Measurements from ENCODE around the gene PRKG2. TPM values are rescaled to one million over a fixed set of nuclear protein-coding genes. Genes with fewer than 3 reads are reported as not detected.

The PRKG2 gene
- total RNA-seq, 1 donor: 0.72 TPM

DNA sequence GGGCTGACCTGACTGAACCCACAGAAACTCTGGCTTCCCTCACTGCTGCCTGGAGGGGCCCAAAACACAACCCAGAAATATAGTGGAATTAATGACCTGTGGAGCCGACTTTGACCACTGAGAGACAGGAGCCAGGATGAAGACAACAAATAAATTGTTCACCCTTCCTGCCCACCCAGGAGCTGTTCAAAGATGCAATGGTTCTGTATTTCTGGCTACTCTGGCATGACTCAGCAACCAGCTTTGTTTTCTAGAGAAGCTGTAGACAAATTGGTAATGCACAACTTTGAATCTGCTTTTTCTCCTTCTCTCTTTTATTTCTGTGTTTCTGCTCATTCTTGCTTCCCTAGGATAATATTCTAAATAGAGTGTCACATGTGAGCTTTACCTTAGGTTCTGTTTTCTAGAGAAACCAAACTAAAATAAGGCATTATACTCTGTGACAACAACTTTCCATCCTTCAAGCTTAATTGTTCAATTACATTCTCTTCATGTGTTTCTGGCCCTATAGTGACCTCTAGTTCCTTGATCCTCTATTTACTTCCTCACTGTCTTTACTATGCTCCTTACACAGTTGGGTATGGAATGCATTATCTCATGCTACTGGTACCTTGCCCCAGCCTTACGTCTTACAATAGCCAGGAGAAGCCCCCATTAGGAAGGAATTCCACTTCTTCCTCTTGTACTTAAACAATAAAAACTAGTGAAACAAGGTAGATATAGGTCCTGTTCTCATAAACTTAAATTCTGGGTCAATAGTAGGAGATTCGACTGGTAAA is 6.5 kb upstream of the PRKG2 start:
- no peak for DNase-seq (ENCODE audit: insufficient read length, low spot score, missing footprints)
- TF ChIP-seq, protein P1, sequence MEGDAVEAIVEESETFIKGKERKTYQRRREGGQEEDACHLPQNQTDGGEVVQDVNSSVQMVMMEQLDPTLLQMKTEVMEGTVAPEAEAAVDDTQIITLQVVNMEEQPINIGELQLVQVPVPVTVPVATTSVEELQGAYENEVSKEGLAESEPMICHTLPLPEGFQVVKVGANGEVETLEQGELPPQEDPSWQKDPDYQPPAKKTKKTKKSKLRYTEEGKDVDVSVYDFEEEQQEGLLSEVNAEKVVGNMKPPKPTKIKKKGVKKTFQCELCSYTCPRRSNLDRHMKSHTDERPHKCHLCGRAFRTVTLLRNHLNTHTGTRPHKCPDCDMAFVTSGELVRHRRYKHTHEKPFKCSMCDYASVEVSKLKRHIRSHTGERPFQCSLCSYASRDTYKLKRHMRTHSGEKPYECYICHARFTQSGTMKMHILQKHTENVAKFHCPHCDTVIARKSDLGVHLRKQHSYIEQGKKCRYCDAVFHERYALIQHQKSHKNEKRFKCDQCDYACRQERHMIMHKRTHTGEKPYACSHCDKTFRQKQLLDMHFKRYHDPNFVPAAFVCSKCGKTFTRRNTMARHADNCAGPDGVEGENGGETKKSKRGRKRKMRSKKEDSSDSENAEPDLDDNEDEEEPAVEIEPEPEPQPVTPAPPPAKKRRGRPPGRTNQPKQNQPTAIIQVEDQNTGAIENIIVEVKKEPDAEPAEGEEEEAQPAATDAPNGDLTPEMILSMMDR (IDR thresholded peaks at IDR 0.05; ENCODE audit: extremely low read depth, low read depth, low read length): no peak

DNA sequence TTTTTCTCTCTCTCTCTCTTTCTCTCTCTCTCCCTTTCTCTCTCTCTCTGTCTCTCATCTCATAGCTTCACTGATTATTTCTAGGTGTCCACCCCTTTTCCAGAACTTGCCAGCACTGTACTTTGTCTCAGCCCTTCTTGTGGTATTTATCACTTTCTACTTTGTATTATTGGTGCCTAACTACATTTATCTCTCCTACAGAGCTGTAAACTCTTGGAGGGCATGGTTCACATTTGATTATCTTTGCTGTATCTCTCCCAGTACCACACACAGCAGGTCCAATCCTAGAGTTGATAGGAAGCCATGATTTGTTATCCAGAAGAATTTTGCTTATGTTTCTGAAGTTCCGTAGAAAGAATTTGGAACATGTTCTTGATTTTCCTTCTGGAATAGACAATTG is 5.2 kb upstream of the PRKG2 start:
- TF ChIP-seq, protein P1 (IDR thresholded peaks at IDR 0.05; ENCODE audit: extremely low read depth, low read depth, low read length): no peak
- no peak for DNase-seq (ENCODE audit: insufficient read length, low spot score, missing footprints)
- no peaks in the 10 kb centered on the region for H3K4me1 ChIP-seq (ENCODE audit: insufficient read depth, low read length)
- H3K36me3 ChIP-seq (ENCODE audit: insufficient read depth, low read length): no peaks in the 10 kb centered on the region
- no peaks in the 10 kb centered on the region for H3K79me2 ChIP-seq (ENCODE audit: insufficient read depth, low read length)
- H3K4me2 ChIP-seq (ENCODE audit: insufficient read depth, low read length): no peak overlapping the region
- H3K27me3 ChIP-seq (ENCODE audit: insufficient read depth, low read length): peaks cover 5% of the 10 kb centered on the region
- no peak overlapping the region for H2AFZ ChIP-seq (ENCODE audit: low read length)
- H3K4me3 ChIP-seq (ENCODE audit: insufficient read depth, low read length): no peak overlapping the region
- no peak overlapping the region for H3K27ac ChIP-seq (ENCODE audit: low read depth, low read length)
- H3K9me3 ChIP-seq (ENCODE audit: low read depth, low read length): no peaks in the 10 kb centered on the region
- no peaks in the 10 kb centered on the region for H4K20me1 ChIP-seq (ENCODE audit: insufficient read depth, low read length)

More for the DNA sequence above, 6.5 kb upstream of the PRKG2 start:
- Histone ChIP-seq H4K20me1 (ENCODE audit: insufficient read depth, low read length) (no peaks in the 10 kb centered on the region), H3K9me3 (ENCODE audit: low read depth, low read length) (no peaks in the 10 kb centered on the region), H2AFZ (ENCODE audit: low read length) (no peak overlapping the region), H3K79me2 (ENCODE audit: insufficient read depth, low read length) (no peaks in the 10 kb centered on the region), H3K4me3 (ENCODE audit: insufficient read depth, low read length) (no peak overlapping the region), H3K4me2 (ENCODE audit: insufficient read depth, low read length) (no peak overlapping the region), H3K36me3 (ENCODE audit: insufficient read depth, low read length) (no peaks in the 10 kb centered on the region), H3K4me1 (ENCODE audit: insufficient read depth, low read length) (no peaks in the 10 kb centered on the region), H3K27me3 (ENCODE audit: insufficient read depth, low read length) (no peaks in the 10 kb centered on the region), H3K27ac (ENCODE audit: low read depth, low read length) (no peak overlapping the region)

DNA sequence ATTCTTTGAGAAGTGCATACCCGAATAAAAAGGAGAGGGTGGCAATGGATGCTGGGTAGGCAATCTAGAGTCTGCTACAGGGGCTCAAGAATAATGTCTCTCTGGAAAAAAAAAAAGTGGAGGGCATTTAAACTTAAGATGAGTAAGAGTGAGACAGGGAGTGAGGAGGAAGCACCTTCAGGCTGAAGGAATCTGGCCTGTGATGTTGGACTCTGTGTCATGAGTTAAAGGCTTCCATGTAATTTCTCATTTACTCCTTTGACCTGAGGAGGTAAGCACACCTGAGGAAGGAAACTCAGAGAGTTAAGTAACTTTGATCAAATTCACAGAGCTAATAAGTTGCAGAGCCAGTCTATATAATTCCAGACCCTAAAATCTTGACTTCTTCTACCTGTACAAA is 3.2 kb upstream of the PRKG2 start:
- H3K4me3 ChIP-seq (ENCODE audit: insufficient read depth, low read length): no peak overlapping the region
- H3K4me1 ChIP-seq (ENCODE audit: insufficient read depth, low read length): no peaks in the 10 kb centered on the region
- H3K27ac ChIP-seq (ENCODE audit: low read depth, low read length): no peak overlapping the region
- TF ChIP-seq, protein P1 (IDR thresholded peaks at IDR 0.05; ENCODE audit: extremely low read depth, low read depth, low read length): no peak
- no peaks in the 10 kb centered on the region for H3K36me3 ChIP-seq (ENCODE audit: insufficient read depth, low read length)
- no peak overlapping the region for H2AFZ ChIP-seq (ENCODE audit: low read length)
- H3K27me3 ChIP-seq (ENCODE audit: insufficient read depth, low read length): peaks cover 23% of the 10 kb centered on the region
- H3K9me3 ChIP-seq (ENCODE audit: low read depth, low read length): no peaks in the 10 kb centered on the region
- no peak for DNase-seq (ENCODE audit: insufficient read length, low spot score, missing footprints)
- no peak overlapping the region for H3K4me2 ChIP-seq (ENCODE audit: insufficient read depth, low read length)
- no peaks in the 10 kb centered on the region for H4K20me1 ChIP-seq (ENCODE audit: insufficient read depth, low read length)
- H3K79me2 ChIP-seq (ENCODE audit: insufficient read depth, low read length): no peaks in the 10 kb centered on the region

DNA sequence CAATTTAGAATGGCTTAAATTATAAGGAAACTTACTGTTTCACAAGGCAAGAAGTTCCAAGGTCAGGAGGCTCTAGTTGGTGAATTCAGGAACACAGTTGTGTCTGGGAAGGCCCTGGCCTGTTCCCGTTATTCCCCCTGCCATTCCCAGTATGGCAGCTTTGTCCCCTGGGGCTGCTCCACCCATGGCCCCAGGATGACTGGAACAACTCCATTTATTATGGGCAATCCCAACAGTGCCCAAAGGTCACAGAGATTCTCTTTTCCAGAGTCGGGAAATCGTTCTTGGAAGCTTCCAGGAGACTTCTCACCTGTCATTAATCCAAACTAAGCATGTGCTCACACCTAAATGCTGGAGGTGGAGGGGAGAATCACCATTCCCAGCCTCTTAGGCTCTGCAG is 2.8 kb upstream of the PRKG2 start:
- DNase-seq (ENCODE audit: insufficient read length, low spot score, missing footprints): no peak
- no peaks in the 10 kb centered on the region for H3K9me3 ChIP-seq (ENCODE audit: low read depth, low read length)
- no peak overlapping the region for H3K27ac ChIP-seq (ENCODE audit: low read depth, low read length)
- H3K79me2 ChIP-seq (ENCODE audit: insufficient read depth, low read length): no peaks in the 10 kb centered on the region
- H3K4me3 ChIP-seq (ENCODE audit: insufficient read depth, low read length): no peak overlapping the region
- H3K4me2 ChIP-seq (ENCODE audit: insufficient read depth, low read length): no peak overlapping the region
- TF ChIP-seq, protein P1 (IDR thresholded peaks at IDR 0.05; ENCODE audit: extremely low read depth, low read depth, low read length): no peak
- H3K36me3 ChIP-seq (ENCODE audit: insufficient read depth, low read length): no peaks in the 10 kb centered on the region
- no peak overlapping the region for H2AFZ ChIP-seq (ENCODE audit: low read length)
- peaks cover 26% of the 10 kb centered on the region for H3K27me3 ChIP-seq (ENCODE audit: insufficient read depth, low read length)
- no peaks in the 10 kb centered on the region for H4K20me1 ChIP-seq (ENCODE audit: insufficient read depth, low read length)
- H3K4me1 ChIP-seq (ENCODE audit: insufficient read depth, low read length): no peaks in the 10 kb centered on the region
